IMR-90 (cell line): ENCODE data around the gene PSMC3. TPM values are rescaled to one million over a fixed set of nuclear protein-coding genes. Genes with fewer than 3 reads are reported as not detected.

Source experiments
- ATAC-seq: fragments of 200-7000 bp; cut with Tn5 transposase; 2 replicates; pipeline ENCODE4 v1.9.1; 2020; ENCODE audit warnings: low read depth, mild to moderate bottlenecking, moderate library complexity
- BruUV-seq: library from RNA; stranded (reverse); fragments of 400-500 nt; replicated peaks from 2 replicates; lab custom pipeline; 2021; lab: Mats Ljungman, UMichigan
- CTCF ChIA-PET: fragments of 300-600 bp; formaldehyde crosslinking; extraction: SDS; loops from one replicate; lab custom pipeline; 2021; ENCODE audit warnings: antibody characterized with exemption; lab: Yijun Ruan, JAX
- POLR2A ChIA-PET: fragments of 300-600 bp; sonication (Branson Sonifier 250); formaldehyde crosslinking; loops from one replicate; lab custom pipeline; 2022; ENCODE audit warnings: antibody characterized with exemption; ENCODE audit not compliant: unreplicated experiment; lab: Charles Lee
- DNase-seq: peaks from one replicate; pipeline ENCODE4 v3.0.0; 2013
- H2AFZ ChIP-seq: replicated peaks from 2 replicates; pipeline ENCODE3; 2013; ENCODE audit warnings: low read length, mild to moderate bottlenecking; ENCODE audit not compliant: poor library complexity
- H2AK5ac ChIP-seq: 2 replicates; pipeline ENCODE4 v1.6.1; 2013; ENCODE audit warnings: low read depth, low read length, inconsistent platforms
- H2AK9ac ChIP-seq: replicated peaks from 2 replicates; pipeline ENCODE3; 2013; ENCODE audit warnings: mild to moderate bottlenecking, low read depth, low read length, moderate library complexity; ENCODE audit not compliant: poor library complexity
- H2BK120ac ChIP-seq: 2 replicates; pipeline ENCODE4 v1.6.1; 2013; ENCODE audit warnings: low read depth, low read length, inconsistent platforms
- H2BK15ac ChIP-seq: 3 replicates; pipeline ENCODE4 v1.6.1; 2013; ENCODE audit warnings: low read depth, low read length, inconsistent platforms
- H2BK20ac ChIP-seq: 2 replicates; pipeline ENCODE4 v1.6.1; 2013; ENCODE audit warnings: low read depth, mild to moderate bottlenecking, inconsistent platforms, low read length, moderate library complexity
- H2BK5ac ChIP-seq: 2 replicates; pipeline ENCODE4 v1.6.1; 2013; ENCODE audit warnings: mild to moderate bottlenecking, low read depth, low read length, inconsistent platforms; ENCODE audit not compliant: poor library complexity, severe bottlenecking
- H3K14ac ChIP-seq: replicated peaks from 2 replicates; pipeline ENCODE4 v1.6.1; 2013; ENCODE audit warnings: low read depth, low read length, inconsistent platforms
- H3K18ac ChIP-seq: 2 replicates; pipeline ENCODE4 v1.6.1; 2013; ENCODE audit warnings: low read depth, low read length, control low read depth
- H3K23ac ChIP-seq: 2 replicates; pipeline ENCODE4 v1.6.1; 2013; ENCODE audit warnings: low read depth, low read length, inconsistent platforms
- H3K27ac ChIP-seq: 2 replicates; pipeline ENCODE4 v1.5.1; 2013; ENCODE audit warnings: mild to moderate bottlenecking, control low read depth, low read length; ENCODE audit not compliant: insufficient read depth
- H3K27me3 ChIP-seq: 2 replicates; pipeline ENCODE4 v1.6.1; 2013; ENCODE audit warnings: low read length; ENCODE audit not compliant: control insufficient read depth, insufficient read depth
- H3K36me3 ChIP-seq: 2 replicates; pipeline ENCODE4 v1.6.1; 2013; ENCODE audit warnings: low read length, mixed read lengths; ENCODE audit not compliant: control insufficient read depth, insufficient read depth
- H3K4ac ChIP-seq: 2 replicates; pipeline ENCODE4 v1.6.1; 2013; ENCODE audit warnings: low read depth, low read length, inconsistent platforms
- H3K4me1 ChIP-seq: 2 replicates; pipeline ENCODE4 v1.6.1; 2013; ENCODE audit warnings: low read length, mixed read lengths; ENCODE audit not compliant: control insufficient read depth, insufficient read depth
- H3K4me2 ChIP-seq: 2 replicates; pipeline ENCODE4 v1.6.1; 2013; ENCODE audit warnings: low read depth, mild to moderate bottlenecking, control low read depth, low read length, moderate library complexity
- H3K4me3 ChIP-seq: 2 replicates; pipeline ENCODE4 v1.5.1; 2013; ENCODE audit warnings: low read depth, mild to moderate bottlenecking, control low read depth, low read length, moderate library complexity; ENCODE audit not compliant: insufficient read depth
- H3K56ac ChIP-seq: 2 replicates; pipeline ENCODE4 v1.6.1; 2013; ENCODE audit warnings: low read length, inconsistent platforms; ENCODE audit not compliant: insufficient read depth; ENCODE audit errors: extremely low read depth
- H3K79me1 ChIP-seq, 2 experiments: 2 replicates each; pipeline ENCODE4 v1.6.1; 2013; ENCODE audit warnings: low read length in 2 of 2, inconsistent platforms in 1 of 2, low read depth in 1 of 2
- H3K9ac ChIP-seq: 2 replicates; pipeline ENCODE4 v1.6.1; 2013; ENCODE audit warnings: low read depth, low read length, control low read depth
- H3K9me1 ChIP-seq: 2 replicates; pipeline ENCODE4 v1.6.1; 2013; ENCODE audit warnings: low read length, inconsistent platforms; ENCODE audit not compliant: insufficient read depth
- H3K9me3 ChIP-seq: 2 replicates; pipeline ENCODE4 v1.6.1; 2013; ENCODE audit warnings: low read length; ENCODE audit not compliant: control insufficient read depth, insufficient read depth
- H4K20me1 ChIP-seq: 2 replicates; pipeline ENCODE4 v1.6.1; 2013; ENCODE audit warnings: low read length, inconsistent platforms; ENCODE audit not compliant: insufficient read depth
- H4K5ac ChIP-seq: 2 replicates; pipeline ENCODE4 v1.6.1; 2013; ENCODE audit warnings: mild to moderate bottlenecking, low read depth, low read length, control low read depth
- H4K8ac ChIP-seq, 2 experiments: 2 replicates each; pipeline ENCODE4 v1.6.1; 2013; ENCODE audit warnings: low read depth in 2 of 2, low read length in 2 of 2, control low read depth in 1 of 2, inconsistent platforms in 1 of 2
- H4K91ac ChIP-seq: 2 replicates; pipeline ENCODE4 v1.6.1; 2013; ENCODE audit warnings: low read depth, low read length, inconsistent platforms; ENCODE audit not compliant: insufficient read depth
- CHD1 ChIP-seq: IDR thresholded peaks from 2 replicates; pipeline ENCODE4 v1.6.1; 2012; ENCODE audit warnings: low read depth, low read length, improper control_type of control experiment
- RFX5 ChIP-seq: IDR thresholded peaks from 2 replicates; pipeline ENCODE4 v1.8.0; 2012; ENCODE audit warnings: low read depth, mild to moderate bottlenecking, low read length, moderate library complexity
- WGBS, 2 experiments: methylation state at CpG; one replicate each; pipeline versions ENCODE4 v1.1.5 to v1.1.7; 2013; ENCODE audit warnings: missing lambda C conversion rate in 2 of 2; ENCODE audit not compliant: insufficient read length in 1 of 2; ENCODE audit errors: extremely low coverage in 2 of 2; 5-methylcytosine and 5-hydroxymethylcytosine counted together
- dilution Hi-C: fragments of 300-500 bp; cut with HindIII; formaldehyde crosslinking; loops from one replicate; pipeline ENCODE4 v1.14.3; 2018; ENCODE audit warnings: low sequenced_read_pairs; ENCODE audit not compliant: unreplicated experiment
- in situ Hi-C: fragments of 300-500 bp; cut with MboI; formaldehyde crosslinking; loops from 3 replicates; pipeline ENCODE4 v1.14.3; 2019; ENCODE audit warnings: low sequenced_read_pairs, inconsistent platforms, mixed read lengths
- intact Hi-C: fragments of 100-400 bp; cut with micrococcal nuclease; formaldehyde crosslinking; loops from 2 replicates; pipeline ENCODE4 v1.10.0; 2022
- polyA plus RNA-seq, 3 experiments: library from polyadenylated mRNA; depleted of rRNA; stranded (reverse); fragments of >200 nt; gene quantifications; 2 replicates each; pipeline ENCODE4 v1.2.3, GENCODE V29; 2012; ENCODE audit warnings: low replicate concordance in 1 of 3
- total RNA-seq: library from RNA; depleted of rRNA; stranded (reverse); fragments of >200 nt; gene quantifications from 2 replicates; pipeline ENCODE4 v1.2.3, GENCODE V29; 2012

The PSMC3 gene
- total and polyA plus RNA-seq, 2 of the 4 experiments (the other 2 are of a cell fraction): 238 to 253 TPM

DNA sequence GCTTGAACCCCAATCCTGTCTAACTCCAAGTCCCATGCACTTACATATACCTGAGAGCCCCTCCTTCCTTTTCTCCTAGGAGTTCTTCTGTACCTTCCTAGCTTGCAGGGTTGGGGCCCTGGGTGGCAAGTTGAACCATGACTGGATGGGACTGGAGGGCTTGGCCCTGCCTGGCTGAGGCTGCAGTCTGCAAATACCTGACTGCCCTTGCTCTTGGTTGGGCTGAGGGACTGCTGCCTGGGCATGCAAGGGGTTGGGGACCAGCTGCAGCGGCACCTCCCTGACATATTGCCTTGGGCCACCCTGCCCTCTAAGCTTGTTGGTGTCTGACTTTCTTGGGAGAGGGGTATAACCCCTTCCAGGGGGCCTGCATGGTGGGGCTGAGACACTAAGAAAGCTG, 27.7 kb downstream of the PSMC3 start:
- CTCF ChIA-PET: no interaction called here

More for the DNA sequence above, 27.7 kb downstream of the PSMC3 start:
- H2AK9ac ChIP-seq: no peak overlapping the region
- no peak overlapping the region for H3K4ac ChIP-seq
- dilution Hi-C loops (no loop called here), in situ Hi-C loops (no loop called here), intact Hi-C loops (no loop called here)
- H2BK120ac ChIP-seq: no peak overlapping the region
- no peak overlapping the region for H3K27ac ChIP-seq
- no peaks in the 10 kb centered on the region for H3K36me3 ChIP-seq
- H3K79me1 ChIP-seq: no peaks in the 10 kb centered on the region
- H4K5ac ChIP-seq: no peak overlapping the region
- H4K8ac ChIP-seq: no peak overlapping the region
- peaks cover 6% of the 10 kb centered on the region for H3K9me1 ChIP-seq
- no peak overlapping the region for H3K14ac ChIP-seq
- POLR2A ChIA-PET: no interaction called here
- H4K91ac ChIP-seq: no peak overlapping the region
- no peak for DNase-seq
- H3K4me1 ChIP-seq: peaks cover 12% of the 10 kb centered on the region
- H3K56ac ChIP-seq: no peak overlapping the region
- no peak overlapping the region for H3K9ac ChIP-seq
- H3K4me2 ChIP-seq: no peak overlapping the region
- no peak overlapping the region for H2BK15ac ChIP-seq
- no peak for ATAC-seq
- H2BK20ac ChIP-seq: no peak overlapping the region
- H2BK5ac ChIP-seq: no peak overlapping the region
- no peak overlapping the region for H2AK5ac ChIP-seq
- H2AFZ ChIP-seq: no peak overlapping the region
- no peak overlapping the region for H3K23ac ChIP-seq
- H3K4me3 ChIP-seq: no peak overlapping the region
- H4K20me1 ChIP-seq: no peaks in the 10 kb centered on the region
- no peak overlapping the region for H3K18ac ChIP-seq
- WGBS, 2 experiments: no CpG with 5 or more reads among the region's 1 CpG
- no TSS peak for BruUV-seq
- no peaks in the 10 kb centered on the region for H3K27me3 ChIP-seq
- TF ChIP-seq RFX5 (no peak), CHD1 (no peak)
- H3K9me3 ChIP-seq: no peaks in the 10 kb centered on the region
